ENCODE measurements around the gene PDE1C.

- TF ChIP-seq CTCF (IDR thresholded peaks at IDR 0.05), result no peak
- no peak for TF ChIP-seq ZFX (IDR thresholded peaks at IDR 0.05; ENCODE audit: borderline replicate concordance)
Measured at GRCh38 chr7:31982962-31983361, 87.2 kb downstream of the PDE1C start.
